ENCODE data around the gene EIF4B. TPM values are rescaled to one million over a fixed set of nuclear protein-coding genes. Genes with fewer than 3 reads are reported as not detected.
A peak's percentile ranks its signal among the peaks of the same experiment; 100 is the strongest.

Gene EIF4B
- total RNA-seq, 2 donors from 2014 or later = 596 to 655 TPM

DNA sequence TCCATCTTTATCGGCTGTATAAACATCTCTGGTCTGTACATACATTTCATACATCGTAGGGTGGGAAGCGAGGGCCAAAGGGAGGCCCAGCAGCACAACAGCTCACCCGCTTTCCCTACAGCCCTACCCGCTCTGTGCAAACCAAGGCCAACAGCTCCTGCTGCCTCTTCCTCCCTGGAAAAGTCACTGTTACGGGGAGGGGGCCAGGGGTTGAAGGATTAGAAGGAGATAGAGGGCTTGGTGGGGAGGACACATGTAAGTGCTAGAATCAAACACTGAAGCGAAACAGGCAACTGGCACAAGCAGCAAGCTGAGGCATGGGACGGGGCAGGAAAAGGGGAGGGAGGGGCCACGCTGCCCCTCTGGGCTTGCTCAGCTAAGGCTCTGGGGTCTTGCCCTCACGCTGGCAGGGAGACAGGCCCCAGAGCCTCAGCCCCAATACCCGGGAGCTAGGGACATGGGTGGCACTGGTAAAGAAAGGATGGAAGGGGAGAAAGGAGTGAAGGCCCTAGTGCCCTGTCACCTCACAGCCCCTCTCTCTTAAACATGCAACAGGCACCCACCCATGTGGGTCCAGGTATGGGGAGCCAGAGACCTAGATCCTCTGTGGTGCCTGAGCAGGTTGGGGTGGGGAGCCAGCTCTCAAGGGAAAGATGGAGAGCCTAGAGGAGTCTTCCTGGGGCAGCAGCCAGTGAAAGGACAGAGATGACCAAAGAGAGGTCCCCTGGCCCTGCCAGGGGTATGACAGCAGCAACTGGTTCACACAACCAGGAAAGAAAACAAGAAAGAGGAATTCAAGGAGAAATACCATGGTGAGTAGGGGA is 58.6 kb downstream of the EIF4B start:
- Histone ChIP-seq H3K9ac (ENCODE audit: extremely low read depth, low read length, poor library complexity, severe bottlenecking) (no peak overlapping the region), H3K4me1 (ENCODE audit: control insufficient read depth, insufficient read depth, low read length) (no peaks in the 10 kb centered on the region), H3K36me3 (ENCODE audit: control insufficient read depth, insufficient read depth, low read length) (peaks cover 10% of the 10 kb centered on the region), H3K4me3 (ENCODE audit: low read length) (no peak overlapping the region), H3K27ac (ENCODE audit: low read depth, low read length) (no peak overlapping the region), H3K27me3 (ENCODE audit: control insufficient read depth, insufficient read depth, low read length, poor library complexity, severe bottlenecking) (no peaks in the 10 kb centered on the region), H3K9me3 (ENCODE audit: control insufficient read depth, low read length) (no peaks in the 10 kb centered on the region)
- DNase-seq = peak; percentile 40
- TF ChIP-seq, protein P1, sequence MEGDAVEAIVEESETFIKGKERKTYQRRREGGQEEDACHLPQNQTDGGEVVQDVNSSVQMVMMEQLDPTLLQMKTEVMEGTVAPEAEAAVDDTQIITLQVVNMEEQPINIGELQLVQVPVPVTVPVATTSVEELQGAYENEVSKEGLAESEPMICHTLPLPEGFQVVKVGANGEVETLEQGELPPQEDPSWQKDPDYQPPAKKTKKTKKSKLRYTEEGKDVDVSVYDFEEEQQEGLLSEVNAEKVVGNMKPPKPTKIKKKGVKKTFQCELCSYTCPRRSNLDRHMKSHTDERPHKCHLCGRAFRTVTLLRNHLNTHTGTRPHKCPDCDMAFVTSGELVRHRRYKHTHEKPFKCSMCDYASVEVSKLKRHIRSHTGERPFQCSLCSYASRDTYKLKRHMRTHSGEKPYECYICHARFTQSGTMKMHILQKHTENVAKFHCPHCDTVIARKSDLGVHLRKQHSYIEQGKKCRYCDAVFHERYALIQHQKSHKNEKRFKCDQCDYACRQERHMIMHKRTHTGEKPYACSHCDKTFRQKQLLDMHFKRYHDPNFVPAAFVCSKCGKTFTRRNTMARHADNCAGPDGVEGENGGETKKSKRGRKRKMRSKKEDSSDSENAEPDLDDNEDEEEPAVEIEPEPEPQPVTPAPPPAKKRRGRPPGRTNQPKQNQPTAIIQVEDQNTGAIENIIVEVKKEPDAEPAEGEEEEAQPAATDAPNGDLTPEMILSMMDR (conservative IDR thresholded peaks at IDR 0.05) = no peak
- 95 to 97% methylated on average over 5 to 11 of the region's 11 CpGs for WGBS, 2 experiments (ENCODE audit: insufficient coverage in 1 of 2, insufficient read length in 1 of 2)
- Mint-ChIP-seq H3K4me1 (peaks cover 17% of the 10 kb centered on the region), H3K4me3 (no peak overlapping the region), H3K36me3 (ENCODE audit: low read depth) (peaks cover 22% of the 10 kb centered on the region), H3K9me3 (no peaks in the 10 kb centered on the region), H3K27me3 (ENCODE audit: insufficient read depth) (peaks cover 5% of the 10 kb centered on the region), H3K27ac (no peak overlapping the region)

DNA sequence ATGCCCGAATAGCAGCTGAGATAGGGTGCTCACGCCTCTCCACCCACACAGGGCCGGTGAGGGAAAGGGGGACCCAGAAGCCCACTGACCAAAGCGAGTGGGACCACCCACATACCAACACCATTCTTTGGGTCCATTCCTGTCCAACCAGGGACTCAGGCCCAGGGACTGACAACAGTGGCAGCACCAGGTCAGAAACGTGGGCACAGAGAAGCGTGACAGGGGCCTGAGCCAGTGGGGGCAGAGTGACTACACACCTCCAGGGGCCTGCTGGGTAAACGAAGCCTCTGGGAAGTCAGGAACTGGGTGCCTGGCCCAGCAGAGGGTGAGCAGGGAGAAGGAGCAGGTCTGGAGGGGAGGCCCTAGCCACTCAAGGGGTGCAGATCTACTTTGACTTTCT is 59.2 kb downstream of the EIF4B start:
- H3K4me3 ChIP-seq (ENCODE audit: low read length) = no peak overlapping the region
- no peak overlapping the region for H3K9ac ChIP-seq (ENCODE audit: extremely low read depth, low read length, poor library complexity, severe bottlenecking)
- Mint-ChIP-seq H3K36me3 (ENCODE audit: low read depth) (peaks cover 22% of the 10 kb centered on the region), H3K4me1 (peaks cover 18% of the 10 kb centered on the region), H3K4me3 (no peak overlapping the region), H3K27me3 (ENCODE audit: insufficient read depth) (peaks cover 5% of the 10 kb centered on the region), H3K27ac (no peak overlapping the region), H3K9me3 (no peaks in the 10 kb centered on the region)
- H3K9me3 ChIP-seq (ENCODE audit: control insufficient read depth, low read length) = no peaks in the 10 kb centered on the region
- TF ChIP-seq, protein P1 (conservative IDR thresholded peaks at IDR 0.05) = no peak
- WGBS, 2 experiments (ENCODE audit: insufficient coverage in 1 of 2, insufficient read length in 1 of 2) = 90% methylated on average over 7 of the region's 7 CpGs; no CpG with 5 or more reads in 1 of the 2 experiments
- no peak overlapping the region for H3K27ac ChIP-seq (ENCODE audit: low read depth, low read length)
- H3K36me3 ChIP-seq (ENCODE audit: control insufficient read depth, insufficient read depth, low read length) = peaks cover 12% of the 10 kb centered on the region
- DNase-seq = no peak
- H3K27me3 ChIP-seq (ENCODE audit: control insufficient read depth, insufficient read depth, low read length, poor library complexity, severe bottlenecking) = no peaks in the 10 kb centered on the region
- H3K4me1 ChIP-seq (ENCODE audit: control insufficient read depth, insufficient read depth, low read length) = no peaks in the 10 kb centered on the region

DNA sequence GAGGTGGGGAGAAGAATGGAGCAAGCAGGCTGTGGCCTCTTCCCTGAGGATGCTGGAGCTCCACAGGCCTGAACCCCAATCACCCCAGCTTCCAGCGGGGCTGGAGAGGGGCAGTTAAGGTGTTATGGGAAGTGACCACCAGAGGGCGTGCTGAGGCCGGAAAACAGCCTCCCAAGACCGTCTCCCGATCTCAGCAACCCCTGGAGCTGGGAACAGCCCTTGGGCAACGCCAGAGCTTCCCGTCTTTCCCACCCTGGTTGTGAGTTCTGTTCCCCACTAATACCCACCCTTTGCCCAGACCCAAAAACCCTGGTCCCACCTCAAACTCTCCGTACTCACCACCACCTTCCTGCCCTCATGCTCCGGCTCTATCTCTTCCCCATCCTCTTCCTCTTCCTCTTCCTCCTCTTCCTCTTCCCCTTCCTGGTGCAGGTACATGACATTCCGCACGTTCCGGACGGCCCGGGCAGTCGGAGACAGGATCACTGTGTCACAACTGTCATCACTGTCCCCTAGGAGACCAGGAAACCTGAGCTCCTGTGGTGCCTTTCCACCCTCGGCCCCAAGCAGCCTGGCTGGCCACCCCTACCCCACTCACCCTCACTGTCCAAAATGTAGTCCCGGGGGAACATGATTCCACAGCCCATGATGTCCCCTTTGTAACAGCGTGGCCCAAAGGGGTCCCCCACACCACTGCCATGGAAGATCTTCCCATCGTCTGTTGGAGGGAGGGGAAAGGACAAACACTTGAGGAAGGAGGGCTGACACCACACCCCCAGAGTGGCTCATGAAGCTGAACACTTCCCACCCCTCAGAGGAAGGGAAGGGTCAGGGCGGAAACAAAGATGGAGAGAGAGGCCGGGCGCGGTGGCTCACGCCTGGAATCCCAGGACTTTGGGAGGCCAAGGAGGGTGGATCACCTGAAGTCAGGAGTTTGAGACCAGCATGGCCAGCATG is 60.0 kb downstream of the EIF4B start:
- Mint-ChIP-seq H3K27me3 (ENCODE audit: insufficient read depth) (peaks cover 5% of the 10 kb centered on the region), H3K9me3 (no peaks in the 10 kb centered on the region), H3K27ac (no peak overlapping the region), H3K36me3 (ENCODE audit: low read depth) (peaks cover 24% of the 10 kb centered on the region), H3K4me3 (no peak overlapping the region), H3K4me1 (peaks cover 25% of the 10 kb centered on the region)
- Histone ChIP-seq H3K27me3 (ENCODE audit: control insufficient read depth, insufficient read depth, low read length, poor library complexity, severe bottlenecking) (no peaks in the 10 kb centered on the region), H3K9ac (ENCODE audit: extremely low read depth, low read length, poor library complexity, severe bottlenecking) (no peak overlapping the region), H3K9me3 (ENCODE audit: control insufficient read depth, low read length) (no peaks in the 10 kb centered on the region), H3K4me1 (ENCODE audit: control insufficient read depth, insufficient read depth, low read length) (peaks cover 3% of the 10 kb centered on the region), H3K27ac (ENCODE audit: low read depth, low read length) (no peak overlapping the region), H3K36me3 (ENCODE audit: control insufficient read depth, insufficient read depth, low read length) (peaks cover 13% of the 10 kb centered on the region), H3K4me3 (ENCODE audit: low read length) (no peak overlapping the region)
- 54 to 63% methylated on average over 18 to 24 of the region's 24 CpGs for WGBS, 2 experiments (ENCODE audit: insufficient coverage in 1 of 2, insufficient read length in 1 of 2)
- DNase-seq = peak; percentile 95
- TF ChIP-seq, protein P1 (conservative IDR thresholded peaks at IDR 0.05) = peak; percentile 95

Measured in endodermal cell (in vitro differentiated cells).